GF-D8 (cell line): Measurements from ENCODE around the gene HOXB5.

Experiments
- DNase-seq: peaks from one replicate; lab custom pipeline; 2025; lab: John Stamatoyannopoulos, UW

Gene HOXB5

DNA sequence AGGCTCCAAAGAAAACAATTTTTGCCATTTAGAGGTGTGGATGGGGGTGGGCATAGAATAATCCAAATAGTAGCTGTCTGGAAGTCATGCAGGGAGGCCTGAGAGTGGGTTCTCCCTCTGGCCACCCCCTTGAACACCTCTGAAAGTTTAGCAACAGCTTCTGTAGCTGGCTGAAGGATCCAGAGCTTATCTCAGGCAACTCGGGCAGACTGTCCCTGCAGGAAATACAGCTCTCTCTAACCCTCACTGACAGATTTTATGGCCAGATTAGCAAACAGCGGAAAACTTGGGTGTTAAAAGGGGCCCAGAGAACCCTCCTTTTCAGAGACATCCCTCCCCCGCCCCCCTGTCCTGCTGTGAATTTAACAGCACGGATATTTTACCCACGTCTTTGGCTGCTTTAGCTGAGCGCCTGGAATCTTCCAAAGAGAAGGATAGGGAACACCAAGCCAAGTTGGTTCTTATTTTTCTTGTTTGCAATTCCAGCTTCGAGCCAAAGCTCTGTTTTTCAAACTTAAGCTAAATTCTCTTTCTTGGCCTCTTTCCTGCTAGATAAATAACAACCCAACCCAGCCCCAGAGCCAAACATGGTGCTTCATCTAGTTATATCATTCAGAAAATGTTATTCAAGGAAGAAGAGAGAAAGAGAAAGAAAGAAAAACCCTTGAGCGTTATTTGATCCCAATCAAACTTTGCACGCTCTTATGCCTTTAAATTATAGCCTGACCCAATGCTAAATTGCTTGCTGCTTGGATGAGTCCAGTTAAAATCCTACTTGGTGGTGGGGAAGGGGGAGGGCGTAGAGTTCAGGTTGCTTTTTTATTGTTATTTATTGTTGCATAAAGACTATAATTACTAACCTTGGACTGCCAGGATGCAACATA is 46.4 kb downstream of the HOXB5 start:
- peak; percentile 92 for DNase-seq

DNA sequence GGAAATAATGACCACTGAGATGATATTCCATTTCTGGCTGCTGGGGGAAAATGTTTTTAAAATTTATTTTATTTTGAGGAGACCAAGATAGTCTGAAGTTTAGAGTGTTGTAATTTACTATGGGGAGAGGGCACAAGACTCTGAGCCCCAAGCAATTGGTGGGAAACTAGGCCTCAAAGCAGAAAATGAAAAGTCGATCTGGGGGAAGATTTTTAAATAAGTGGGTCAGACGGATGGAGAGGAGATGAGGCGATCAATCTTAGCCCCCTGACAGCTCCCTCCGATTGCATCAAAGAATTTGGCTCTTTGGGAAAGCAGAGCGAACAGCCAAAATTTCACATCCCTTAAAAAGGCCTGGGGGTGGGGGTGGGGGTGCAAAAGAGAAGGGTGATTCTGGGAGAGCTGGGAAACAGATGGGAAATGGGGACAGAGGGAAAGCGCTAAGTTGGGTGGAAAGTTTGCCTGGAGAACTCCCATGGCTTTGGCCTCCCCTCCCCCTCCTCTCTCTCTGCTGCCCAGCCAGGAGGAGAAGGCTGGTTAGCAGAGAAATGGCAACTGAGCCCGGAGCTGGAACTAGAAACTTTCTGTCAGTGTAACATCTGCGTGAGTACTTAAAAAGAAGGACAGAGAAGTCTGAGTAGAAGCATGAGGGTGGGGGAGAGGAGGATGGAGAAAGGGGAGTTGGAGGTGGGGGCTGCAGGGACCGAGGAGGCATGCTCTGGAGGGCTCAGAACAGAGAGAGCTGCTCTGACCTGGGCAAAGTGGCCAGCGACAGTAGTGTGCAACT is 47.2 kb downstream of the HOXB5 start:
- no peak for DNase-seq

DNA sequence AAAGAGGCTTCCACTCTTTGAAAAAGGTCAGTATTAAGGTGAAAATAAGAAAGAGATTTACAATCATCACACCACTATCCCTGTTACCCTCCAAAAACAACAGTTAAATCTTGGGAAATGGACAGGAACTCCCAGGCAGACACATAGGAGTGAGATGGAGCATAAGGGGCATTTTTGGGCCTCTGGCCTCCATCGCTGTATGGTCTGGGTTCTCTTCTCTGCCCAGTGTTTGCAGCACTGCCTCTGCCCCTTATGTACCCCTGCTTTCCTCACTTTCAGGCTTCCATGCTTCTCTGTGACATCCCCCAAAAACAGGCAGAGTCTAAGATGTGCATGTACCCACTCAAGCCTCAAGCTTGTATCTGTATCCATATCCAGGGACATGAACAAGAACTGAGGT is 48.0 kb downstream of the HOXB5 start:
- no peak for DNase-seq

DNA sequence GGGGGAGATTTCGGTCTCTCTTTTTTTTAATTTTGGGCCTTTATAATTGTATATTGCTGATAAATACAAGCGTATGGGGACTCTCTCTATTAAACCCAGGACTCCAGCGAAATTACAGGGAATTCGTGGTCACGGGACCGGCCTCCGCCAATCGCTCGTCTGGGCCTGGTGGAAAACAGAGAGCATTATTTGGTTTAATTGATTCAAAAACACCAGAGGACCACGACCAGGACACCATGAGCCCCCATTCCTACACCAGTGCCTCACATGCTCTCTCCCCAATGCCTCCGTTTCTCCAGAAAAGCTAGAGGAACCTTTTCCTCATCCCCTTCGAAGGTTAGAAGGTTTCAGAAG is 48.6 kb downstream of the HOXB5 start, which contains the start of gene HOXB2:
Gene HOXB2 (minus strand): TSS at position 88 of the 354 bp plus-strand sequence. CDS start 198 bp downstream, outside the sequence.
- peak; percentile 16 for DNase-seq

DNA sequence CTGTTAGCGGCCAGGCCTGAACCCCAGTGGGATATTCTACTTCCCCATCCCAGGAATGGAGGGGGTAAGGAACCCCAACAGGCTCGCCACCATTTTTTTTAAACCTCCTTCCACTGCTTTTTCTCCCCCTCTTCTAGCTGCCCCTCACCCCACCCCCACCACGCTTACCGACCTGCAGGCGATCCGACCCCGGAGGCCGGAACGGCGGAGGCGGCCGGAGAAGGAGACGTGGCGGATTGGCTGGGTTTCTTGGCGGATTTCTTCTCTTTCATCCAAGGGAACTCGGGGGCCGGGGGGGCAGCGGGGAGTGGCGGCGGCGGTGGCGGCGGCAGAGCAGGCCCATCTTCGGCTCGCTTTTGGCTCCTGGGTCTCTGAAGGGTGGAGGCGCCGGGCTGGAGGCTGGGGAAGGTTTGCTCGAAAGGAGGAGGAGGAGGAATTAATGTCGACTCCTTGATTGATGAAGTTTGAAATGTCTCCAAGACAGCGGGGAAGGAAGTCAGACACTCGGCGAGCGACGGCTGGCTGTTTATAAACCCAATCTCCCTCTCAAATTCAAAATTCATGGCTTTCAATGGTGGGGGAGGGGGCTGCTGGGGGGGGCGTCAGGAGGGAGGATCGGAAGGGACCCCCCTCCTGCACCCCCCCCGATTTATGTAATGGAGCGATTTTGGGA is 49.1 kb downstream of the HOXB5 start:
- peak; percentile 31 for DNase-seq

DNA sequence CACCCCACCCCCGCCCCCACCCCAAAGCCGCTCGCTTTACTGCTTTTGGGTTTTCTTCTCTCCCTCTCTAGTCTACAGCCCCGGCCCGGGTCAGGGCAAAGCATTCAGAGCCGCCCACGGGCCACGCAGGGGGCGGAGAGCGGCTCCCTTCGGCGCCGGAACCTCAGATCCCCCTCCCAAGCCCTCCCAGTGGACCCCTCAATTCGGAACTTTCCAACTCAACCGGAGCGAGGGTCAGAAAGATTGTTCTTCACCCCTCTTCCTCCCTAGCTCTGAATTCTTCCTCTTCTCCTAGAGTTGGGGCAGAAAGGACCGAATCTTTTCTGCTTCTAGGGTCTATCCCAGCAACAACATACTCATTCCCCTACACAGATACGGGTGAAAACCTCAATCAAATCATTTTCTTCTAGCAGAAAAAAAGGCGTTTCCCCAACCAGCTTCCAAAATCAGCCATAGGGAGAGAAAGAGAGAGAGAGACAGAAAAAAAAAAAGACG is 49.7 kb downstream of the HOXB5 start:
- no peak for DNase-seq

DNA sequence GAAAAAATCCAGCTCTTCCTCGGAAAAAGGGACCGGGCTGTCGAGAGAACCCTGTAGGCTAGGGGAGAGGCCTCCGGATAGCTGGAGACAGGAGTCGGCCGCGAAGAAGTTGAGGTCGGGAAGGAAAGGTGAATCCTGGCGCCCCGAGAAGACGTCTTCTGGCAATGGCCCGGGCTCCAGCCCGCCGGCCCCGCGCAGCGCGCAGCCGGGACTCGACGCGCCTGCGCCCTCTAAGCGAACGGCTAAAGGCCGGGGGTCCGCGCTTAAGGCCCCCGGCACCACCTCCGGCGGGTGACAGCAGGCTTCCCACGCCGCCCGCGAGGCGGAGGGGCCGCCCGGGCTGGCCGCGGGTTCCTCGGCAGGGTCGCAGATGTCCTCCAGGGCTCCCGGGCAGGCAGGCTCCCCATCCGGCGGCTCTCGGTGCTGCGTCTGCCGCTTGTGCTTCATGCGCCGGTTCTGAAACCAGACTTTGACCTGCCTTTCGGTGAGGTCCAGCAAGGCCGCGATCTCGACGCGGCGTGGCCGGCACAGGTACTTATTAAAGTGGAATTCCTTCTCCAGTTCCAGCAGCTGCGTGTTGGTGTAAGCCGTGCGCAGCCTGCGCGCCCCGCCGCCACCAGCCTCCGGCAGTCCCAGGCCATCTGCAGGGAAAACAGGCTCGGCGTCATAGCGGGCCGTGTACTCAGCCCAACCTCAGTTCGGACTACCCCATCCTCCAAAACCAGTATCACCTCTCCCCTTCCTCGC is 50.3 kb downstream of the HOXB5 start:
- DNase-seq: no peak

DNA sequence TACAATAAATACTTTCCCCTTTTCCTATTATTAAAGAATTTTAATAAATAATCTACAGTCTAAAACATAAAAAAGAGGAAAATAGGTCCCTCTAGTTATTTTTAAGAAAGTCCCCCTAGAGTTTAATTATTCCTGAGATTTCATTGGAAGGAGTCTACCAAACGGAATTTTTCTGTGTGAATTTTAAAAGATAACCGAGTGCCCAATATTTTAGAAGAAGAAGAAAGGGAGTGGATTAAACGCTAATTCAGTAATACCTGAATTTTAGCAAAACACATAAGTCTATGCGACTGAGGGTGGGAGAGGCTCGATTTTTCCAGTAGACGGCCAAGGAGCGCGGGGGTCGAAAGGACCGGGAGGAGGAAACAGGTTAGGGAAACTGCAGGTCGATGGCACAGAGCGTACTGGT is 50.9 kb downstream of the HOXB5 start:
- no peak for DNase-seq

DNA sequence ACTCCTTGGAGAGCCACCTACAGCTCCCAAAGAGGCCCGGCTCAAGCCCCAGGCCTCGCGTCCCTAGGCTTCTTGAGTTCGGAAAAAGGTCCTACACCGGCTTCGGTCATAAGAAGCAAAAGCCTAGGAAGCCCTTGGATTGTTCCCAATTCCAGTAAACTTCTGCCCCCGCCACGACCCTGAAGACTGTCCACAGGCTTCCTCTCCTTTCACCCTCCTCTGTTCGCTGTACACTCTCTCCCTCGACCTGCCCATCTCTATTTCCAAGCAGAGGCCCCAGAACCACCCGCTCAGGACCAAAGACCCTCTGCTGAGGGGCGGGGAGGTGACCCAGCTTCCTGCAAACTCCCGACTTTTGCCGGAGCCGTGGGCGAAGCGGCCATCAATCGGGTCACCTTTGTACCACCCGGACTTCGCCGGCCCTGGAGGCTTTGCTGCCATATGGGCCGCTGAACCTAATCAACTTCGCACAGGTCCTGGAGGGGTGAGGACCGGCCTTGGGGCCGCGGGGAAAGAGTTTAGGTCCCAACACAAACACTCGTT is 51.4 kb downstream of the HOXB5 start:
- peak; percentile 9 for DNase-seq

DNA sequence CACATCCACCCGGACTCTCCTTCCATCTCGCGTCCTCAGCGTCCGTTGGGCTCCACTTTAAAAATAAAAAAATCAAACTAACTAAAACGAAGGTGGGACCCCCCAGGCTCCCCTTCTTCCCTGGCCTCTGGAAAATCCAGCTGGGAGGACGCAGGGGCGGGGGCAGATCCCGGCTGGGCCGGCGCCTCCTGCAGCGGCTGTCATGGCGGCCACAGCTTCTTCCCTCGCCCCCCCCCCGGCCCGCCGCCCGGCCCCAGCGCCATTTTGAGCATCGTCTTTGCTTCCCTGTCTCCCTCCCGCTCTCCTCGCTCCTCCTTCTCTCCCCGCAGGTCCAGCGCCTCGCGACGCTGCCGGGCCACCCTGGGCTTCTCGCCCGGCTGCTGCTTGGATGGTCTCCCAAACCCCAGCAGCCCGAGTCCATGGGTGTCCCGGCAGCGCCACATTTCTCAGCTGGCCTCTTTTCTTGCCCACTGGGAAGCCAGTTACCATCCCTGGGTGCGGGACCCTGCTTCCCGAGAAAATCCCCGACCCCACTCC is 51.9 kb downstream of the HOXB5 start:
- DNase-seq: no peak
